Measurements from ENCODE around the gene ATAD1.

GRCh38 chr10:87761153-87761552 is 56.9 kb downstream of the ATAD1 start:
- no peak for TF ChIP-seq RAD21 (IDR thresholded peaks at IDR 0.05; ENCODE audit: low read depth)
- TF ChIP-seq YY1 (IDR thresholded peaks at IDR 0.05; ENCODE audit: low read depth) = no peak
- no peak for TF ChIP-seq ZBTB7A (IDR thresholded peaks at IDR 0.05; ENCODE audit: low read depth)

Data from Ishikawa (cell line).